ENCODE results near the gene PTPN20. TPM values are rescaled to one million over a fixed set of nuclear protein-coding genes. Genes with fewer than 3 reads are reported as not detected.
A peak's percentile ranks its signal among the peaks of the same experiment; 100 is the strongest.

PTPN20 gene
- total RNA-seq, 1 experiment from 2014 or later: not detected

DNA sequence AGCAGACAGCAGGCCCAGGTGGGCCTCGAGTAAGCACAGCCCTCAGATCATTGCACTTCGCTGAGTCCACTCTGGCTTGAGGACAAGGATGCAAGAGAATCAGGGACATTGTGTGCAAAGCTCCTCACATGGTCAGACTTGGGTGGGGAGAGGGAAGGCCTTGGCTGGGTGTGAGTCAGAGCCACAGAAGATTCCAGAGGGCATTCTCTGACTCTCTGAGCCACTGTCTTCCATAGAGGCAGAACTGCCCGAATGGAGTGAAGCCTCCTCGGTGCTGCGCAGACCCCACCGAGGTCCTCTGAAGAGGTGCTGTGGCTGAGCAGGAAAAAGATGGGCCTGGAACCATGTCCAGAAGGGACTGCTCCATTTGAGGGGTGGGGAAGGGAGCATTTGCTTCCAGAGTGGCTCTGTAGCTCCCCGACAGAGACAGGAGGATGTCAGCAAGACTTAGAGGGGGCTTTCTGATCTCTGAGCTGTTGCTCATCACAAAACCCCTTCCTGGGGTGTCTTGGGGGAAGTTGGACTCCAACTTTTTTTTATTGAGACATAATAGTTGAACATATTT lies 120.8 kb downstream of the PTPN20 start:
- DNase-seq (ENCODE audit: low read depth): peak; percentile 15

DNA sequence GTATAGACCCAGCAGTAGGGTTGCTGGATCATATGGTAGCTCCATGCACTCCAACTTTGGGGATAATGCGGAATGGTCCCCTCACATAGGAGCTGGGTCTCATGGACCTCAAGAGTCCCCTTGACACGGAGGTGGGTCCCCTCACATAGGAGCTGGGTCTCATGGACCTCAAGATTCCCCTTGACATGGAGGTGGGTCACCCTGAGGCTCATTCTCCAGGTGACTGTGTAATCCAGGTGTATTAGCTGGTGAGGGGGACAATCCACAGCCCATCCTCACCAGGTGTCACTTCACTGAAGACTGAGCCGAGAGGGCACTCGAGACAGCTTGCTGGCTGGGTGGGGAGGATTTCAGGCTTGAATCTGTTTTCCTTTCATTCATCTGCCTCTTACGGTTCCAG lies 121.9 kb downstream of the PTPN20 start:
- no peak for DNase-seq (ENCODE audit: low read depth)

DNA sequence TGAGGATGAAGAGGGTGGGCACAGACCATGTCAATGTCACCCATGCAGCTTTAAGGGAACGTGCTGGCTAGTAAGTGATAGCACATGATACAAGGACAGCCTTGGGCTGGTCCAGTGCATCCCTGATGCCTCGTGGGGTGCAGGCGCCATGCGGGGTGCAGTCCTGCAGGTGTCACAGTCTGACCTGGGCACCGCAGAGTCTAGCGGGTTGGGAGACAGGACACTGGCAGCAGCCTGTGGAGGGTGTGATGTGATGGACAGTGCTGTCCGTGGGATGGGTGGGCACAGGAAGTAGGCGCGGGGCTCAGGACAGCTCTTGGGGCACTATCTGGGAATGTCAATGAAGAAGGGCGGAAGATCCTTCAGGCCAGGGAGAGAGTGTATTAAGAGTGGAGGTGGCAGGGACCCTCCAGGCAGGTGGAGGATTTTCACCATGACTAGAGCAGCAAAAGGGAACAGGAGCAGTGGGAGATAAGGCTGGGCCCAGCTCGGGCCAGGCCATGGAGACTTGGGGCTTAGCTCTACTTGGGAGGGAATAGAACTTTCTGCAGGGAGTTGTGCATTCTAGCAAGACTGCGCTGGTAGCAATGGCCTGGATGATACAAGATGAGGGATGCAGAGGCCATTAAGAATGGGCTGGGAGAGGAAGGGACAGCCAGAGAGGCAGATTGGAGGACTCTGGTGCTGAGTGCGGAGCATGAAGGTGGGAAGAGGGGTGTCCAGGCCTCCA lies 122.5 kb downstream of the PTPN20 start:
- DNase-seq (ENCODE audit: low read depth): no peak

DNA sequence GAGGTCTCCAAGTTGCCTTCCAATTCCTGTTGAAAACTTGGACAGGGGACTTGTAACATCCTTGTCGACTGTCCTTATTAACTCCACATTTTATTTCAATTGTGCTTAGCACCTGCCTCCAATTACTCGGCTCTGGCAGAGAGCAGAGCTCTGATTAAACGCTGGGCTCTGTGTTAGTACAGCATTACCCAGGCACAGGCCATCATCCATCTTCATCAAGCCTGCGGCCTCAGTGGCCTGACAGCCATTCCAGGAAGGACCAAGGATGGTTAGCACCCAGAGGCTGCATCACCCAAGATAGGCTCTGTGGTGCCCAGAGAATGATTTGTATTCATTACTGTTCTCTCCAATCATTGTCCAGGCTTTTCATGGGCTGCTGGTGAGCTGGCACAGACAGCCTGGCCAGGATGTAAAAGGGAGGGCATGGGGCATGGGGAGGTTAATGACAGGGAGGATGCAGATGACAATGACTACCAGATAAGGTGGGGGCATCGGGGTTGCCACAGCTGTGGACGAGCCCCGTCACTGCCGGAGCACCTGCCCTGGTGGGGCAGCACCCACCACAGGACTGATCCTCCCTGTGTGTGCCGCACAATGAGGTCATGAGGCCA lies 123.3 kb downstream of the PTPN20 start:
- no peak for DNase-seq (ENCODE audit: low read depth)

DNA sequence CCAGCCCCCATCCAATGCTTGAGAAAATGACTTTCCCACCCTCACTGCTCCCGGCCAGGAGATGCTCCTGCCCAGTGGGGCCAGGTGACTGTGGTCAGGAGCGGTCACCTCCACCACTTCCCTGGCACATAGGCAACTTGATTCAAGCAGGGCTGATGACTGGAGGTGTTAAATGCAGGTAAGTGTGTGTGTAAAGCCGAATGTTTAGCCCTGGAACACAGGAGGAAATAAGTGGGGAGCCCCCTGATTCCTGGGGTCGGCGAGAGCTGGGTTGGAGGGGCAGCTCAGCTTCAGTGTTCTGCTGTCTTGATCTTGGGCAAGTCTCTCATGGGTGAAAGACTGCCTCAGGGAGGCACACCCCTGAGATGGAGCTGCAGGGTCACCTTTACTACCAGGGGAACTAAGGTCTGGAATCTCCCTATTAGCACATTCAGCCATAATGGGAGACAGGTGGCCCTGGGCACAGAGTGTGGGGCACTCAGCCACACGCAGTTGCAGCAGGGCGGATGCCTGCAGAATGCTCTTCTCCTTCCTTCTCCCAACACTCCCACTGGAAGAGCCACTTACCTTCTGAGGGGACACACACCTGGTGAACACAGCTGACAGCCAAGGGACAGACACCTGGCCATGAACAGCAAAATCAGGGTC lies 124.1 kb downstream of the PTPN20 start:
- no peak for DNase-seq (ENCODE audit: low read depth)

DNA sequence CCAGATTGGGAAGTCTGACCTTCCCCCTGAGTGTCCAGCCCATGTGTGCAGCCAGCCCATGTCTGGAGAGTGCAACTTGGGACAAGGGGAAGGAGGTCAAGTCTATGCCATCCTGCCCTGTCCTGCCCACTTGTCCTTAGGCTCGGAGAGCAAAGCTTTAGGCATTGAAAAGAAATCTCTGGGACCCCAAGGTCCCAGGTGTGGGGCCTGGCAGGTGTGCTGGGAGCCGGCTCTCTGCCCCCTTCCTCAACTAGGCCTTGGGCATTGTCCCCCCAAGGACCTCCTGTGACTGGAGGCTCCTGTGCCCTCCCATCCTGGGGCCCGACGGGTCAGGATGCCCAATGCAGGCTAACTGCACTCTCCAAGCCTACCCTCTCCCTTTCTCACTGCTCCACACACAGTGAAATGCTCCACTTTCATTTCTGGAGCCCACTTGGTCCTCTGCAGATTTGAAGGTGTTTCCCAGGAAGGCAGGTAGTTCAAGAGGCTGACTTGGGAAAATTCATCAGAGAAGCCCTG lies 124.7 kb downstream of the PTPN20 start:
- DNase-seq (ENCODE audit: low read depth): no peak

DNA sequence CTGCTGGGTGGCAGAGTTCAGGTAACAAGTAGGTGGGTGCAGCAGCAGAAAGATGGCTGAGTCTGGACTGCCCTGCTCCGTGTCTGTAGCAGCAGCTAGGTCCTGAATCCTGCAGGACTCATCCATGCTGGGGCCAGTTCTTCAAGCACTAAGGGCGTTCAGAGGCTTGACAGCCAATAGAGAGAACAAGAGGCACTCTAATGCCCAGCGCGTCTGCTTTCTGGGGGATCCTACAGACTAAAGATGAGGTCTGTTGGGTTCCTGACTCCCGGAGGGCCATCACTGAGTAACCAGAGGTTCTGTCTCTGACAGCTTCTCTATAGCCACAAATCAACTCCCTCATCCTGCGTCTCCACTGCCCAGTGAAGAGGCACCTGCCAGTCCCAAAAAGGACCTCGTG lies 125.5 kb downstream of the PTPN20 start:
- no peak for DNase-seq (ENCODE audit: low read depth)

DNA sequence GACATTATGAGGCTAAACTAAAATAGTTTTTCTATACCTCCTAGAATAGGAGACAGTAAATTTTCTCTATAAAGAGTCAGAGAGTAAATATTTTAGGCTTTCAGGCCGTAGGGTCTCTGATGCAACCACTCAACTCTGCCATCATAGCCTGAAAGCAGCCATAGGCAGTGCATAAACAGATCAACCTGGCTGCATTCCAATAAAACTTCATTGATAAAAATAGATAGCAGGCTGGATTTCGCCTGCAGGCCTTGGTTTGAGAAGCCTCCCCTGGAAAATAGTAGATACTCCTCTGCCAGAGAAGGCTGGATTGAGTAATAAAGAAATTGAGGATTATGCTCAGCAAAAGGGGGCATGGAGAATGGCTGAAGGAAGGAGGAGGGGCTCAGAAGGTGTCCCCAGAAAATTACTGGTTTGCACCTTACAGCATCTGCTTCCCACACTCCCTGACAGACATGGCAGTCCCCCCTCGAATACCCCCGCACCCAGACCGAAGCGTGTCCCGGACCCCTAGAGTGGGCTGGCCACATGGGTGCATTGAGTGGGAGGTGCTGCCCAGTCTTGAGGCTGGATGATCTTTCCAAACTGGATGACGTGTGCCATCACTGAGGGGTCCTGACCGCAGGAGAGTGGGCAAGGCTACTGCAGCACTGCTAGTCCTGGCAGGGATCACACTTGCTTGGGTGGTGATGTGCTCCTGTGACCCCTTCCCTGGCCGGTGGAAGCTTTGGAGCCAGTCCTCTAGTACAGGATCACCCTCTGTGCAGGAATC lies 126.6 kb downstream of the PTPN20 start:
- DNase-seq (ENCODE audit: low read depth): no peak

DNA sequence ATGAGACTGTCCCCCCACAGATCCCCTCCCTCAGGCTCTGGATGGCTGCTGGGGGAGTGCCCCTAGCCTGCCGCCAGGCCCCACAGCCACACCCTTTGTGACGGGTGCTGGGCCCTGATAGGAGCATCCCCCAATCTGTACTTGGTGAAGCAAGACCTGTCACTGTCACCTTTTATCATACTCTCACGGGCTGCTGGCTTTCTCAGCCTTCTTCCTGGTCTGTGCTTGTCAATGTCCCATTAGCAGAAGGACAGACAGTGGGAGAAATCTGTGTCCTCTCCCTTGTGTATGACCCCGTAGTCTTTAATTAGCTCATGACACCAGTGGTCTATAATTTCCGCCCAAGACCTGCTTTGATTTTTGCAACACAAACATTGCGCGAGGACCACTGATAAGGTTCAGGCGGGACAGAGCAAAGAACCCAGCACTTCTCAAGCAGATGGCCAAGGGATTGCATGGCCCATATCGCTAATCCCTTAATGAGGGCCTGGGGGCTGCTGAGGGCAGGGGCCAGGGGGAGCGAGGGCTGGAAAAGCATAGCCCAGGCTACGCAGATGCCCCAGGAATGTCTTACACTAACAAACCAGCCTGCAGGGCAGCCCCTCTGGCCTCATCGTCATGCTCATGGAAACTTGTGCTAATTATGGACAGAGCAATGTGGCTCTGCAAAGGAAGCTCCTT lies 127.8 kb downstream of the PTPN20 start:
- DNase-seq (ENCODE audit: low read depth): no peak

DNA sequence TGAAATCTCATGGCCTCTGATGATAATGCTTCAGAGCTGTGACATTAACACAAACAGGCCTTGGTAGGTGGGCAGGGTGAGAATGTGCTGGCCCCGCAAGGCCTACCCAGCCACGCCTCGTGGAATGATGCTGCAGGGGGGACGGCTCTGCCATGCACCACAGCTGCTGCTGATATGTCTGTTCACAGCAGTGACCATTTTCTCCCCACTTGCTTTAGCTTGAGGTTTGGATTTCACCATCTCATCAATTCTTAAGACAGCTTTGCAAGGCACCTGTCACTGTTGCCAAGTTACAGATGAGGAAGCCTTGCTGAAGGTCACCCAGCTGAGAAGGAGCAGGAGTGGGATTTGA lies 128.3 kb downstream of the PTPN20 start:
- no peak for DNase-seq (ENCODE audit: low read depth)

DNA sequence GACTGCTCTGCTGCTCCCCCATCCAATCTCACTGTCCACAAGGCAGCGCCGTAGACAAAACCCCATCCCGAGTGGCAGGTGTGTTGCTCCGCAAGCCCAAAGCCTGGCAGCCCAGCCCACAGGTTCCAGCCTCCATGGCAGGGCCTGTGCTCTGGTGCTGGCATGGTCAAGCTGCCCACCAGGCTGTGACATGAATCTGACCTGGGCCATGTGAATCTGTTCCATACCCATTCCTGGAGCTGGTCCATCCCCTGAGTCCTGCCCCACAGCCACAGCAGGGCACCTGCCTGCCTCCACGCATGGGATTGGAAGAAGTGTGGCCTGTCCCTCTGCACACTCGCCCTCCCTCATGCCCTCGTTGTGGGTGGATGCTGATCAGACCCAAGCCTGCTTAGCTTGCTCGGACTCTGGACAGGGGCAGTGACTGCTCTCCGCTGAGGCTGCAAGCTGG lies 128.8 kb downstream of the PTPN20 start:
- no peak for DNase-seq (ENCODE audit: low read depth)

DNA sequence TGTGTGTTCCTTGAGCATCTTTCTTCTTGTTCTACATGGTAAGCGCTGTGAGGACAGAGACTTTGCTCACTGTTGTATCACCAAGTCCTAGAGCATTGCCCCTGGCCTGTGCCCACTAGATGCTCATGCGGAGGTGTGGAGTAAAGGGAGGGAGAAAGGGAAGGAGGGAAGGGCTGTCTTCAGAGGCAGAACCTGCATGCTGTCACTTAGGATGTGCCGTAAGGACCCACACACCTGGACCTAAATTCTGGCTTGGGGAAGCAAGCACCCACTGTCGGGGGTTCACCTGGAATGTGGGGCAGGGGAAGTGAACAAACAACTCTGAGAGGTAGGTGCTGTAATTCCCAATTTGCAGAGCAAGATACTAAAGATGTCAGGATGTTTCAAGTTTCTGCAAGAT lies 129.5 kb downstream of the PTPN20 start:
- DNase-seq (ENCODE audit: low read depth): no peak

DNA sequence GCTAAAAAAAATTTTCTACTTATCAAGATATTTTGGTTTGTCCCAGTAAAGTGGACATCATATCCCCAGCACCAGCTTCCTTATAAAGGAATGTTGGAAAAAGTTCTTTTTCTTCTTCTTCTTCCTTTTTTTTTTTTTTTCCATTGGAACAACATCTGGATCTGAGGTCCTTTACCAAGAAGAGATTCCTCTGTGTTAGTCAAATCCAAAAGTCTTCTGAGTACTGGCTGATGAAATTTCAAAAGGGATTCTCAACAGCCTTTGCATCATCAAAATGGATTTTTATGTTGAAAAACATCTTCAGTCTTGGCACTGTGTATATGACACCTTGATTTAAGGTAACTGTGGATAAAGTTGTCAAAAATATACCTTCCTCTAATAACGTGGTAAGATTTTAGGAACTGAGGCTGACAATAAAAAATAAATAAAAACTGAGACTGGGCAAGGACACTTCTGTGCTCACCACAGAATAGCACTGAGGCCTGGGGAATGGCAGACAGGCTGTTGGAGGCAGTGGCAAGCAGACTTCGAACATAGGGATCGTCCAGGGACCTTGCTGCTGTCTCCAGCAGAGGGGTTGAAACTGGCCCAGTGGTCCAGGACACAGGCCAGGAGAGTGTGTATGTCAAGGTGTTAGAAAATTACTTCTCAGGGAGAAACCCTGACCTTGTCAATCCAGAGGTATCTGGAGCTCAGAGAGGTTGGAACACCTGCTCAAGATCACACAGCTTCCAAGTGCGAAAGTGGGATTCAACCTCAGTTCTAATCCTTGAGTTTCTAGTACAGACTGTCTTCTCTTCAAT lies 130.4 kb downstream of the PTPN20 start:
- DNase-seq (ENCODE audit: low read depth): no peak

DNA sequence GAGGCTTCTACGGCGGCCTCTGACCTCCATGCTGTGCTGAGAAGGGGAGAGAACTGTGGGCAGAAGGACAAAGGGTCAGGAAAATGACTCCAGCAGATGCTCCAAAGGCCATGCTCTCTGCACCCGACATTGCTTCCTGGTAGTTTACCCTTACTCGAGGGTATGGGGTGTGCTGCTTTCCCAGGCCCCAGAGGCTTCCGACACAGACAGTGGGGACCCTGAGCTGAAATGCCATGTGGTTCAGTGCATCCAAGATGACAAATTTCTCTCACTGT lies 130.9 kb downstream of the PTPN20 start:
- no peak for DNase-seq (ENCODE audit: low read depth)

DNA sequence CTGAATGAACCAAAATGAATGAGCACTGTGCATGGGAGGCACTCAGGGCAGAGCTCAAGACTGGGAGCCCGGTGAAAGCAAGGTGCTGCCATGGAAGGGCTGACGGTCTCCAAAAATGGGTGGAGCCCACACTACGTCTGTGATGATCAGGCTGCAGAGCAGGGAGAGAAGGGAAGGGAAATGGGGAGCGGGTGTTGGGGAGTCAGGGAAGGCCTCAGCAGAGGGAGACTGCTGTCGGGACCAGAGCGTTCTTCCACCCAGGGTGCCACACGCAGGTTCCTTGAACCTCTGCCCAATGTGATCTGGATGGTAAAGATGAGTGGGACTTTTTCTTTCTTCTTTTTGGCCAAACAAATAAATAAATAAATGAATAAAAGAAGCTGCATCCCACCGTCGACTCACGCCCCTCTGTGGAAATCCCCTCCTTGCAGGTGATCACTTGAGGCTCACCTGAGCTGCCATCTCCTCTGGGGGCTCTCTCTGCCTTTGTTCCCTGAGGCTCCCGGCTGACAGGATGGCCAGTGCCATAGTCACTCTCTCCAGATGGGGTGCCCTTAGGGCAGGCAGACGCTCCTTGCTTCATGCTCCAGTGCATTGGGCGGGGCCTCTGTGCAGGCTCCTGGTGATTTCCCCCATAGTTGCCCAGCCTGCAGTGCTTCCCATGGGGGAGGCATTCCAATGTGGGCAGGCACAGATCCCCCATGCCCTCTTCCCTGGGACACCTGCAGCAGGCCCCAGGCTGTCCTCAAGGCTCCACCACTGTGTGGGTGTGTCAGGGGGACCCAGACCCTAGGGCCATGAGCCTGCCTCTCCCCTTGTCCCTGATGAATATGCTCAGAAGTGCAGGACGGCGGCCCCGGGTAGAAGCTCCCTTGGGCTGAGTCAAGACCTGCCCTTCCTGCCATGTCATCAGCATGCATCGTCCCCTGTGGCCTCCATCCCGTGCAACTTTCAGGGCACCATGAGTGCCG lies 131.8 kb downstream of the PTPN20 start:
- DNase-seq (ENCODE audit: low read depth): no peak

DNA sequence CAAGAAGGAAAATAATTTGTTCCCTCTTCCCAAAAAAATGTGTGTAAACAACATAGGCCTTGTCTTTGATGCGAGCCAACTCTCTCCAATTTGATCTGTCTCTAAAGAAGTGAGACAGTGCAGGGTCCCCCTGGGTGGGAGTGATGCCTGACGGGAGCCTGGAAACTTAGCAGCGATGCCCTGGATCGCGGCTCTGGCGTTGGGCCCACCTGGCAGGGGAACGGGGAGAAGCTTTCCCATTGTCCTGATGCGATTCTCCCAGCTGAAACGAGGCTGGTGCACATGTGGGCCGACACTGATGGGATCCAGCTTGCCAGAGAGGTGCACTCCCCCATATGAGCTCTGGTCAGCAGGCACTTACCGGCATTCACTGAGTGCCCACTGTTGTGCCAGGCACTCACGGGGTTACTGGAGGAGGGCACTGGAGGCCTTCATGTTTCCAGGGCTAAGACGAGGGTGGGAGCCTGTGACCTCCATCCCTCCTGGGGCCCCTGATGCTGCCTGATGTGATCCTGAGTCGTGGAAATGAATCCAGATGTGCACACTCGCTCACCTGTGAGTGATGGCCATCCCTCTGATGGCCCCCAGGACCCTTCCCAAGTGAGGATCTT lies 132.8 kb downstream of the PTPN20 start:
- no peak for DNase-seq (ENCODE audit: low read depth)

DNA sequence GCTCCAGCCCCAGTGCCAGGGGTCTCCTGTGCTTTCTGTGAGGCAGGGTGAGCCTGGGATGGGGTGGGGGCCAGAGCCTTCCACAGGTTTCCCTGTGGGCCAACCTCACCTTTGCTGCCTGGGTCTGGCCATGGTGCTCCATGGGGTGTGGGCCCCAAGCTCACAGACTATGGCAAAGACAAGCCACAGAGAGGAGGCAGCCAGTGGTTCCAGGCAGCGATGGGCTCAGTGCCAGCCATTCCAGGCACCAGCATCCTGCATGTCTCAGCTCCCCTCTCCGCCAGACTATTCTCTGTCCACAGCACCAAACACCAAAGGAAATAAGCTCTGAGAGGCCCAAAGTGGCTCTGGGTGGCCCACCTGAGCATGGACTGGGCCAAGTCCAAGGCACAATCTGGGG lies 133.5 kb downstream of the PTPN20 start:
- no peak for DNase-seq (ENCODE audit: low read depth)

DNA sequence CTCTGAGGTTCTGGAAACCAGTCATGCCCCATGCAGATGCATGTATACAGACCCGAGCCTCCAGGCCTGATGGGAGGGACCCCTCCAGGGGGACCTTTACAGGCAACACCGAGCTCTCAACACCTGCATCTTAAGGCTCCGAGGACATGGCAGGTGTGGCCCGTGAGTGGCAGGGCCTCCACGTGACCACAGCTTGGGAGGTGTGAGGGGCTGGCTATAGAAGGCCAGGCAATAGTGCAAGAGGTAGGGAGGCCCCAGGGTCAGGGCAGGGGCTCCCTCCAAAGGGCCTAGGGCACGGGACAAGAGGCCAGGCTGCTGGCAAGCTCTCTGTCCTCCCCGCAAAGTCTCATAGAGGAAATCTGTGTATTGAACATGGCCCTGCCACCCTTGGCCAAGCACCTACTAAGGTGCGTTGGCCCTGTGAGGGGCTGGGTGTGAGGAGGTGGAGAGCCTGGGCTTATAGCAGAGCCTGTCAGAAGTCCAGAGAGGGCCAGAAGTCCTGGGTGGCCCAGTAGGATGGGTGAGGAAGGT lies 134.2 kb downstream of the PTPN20 start:
- no peak for DNase-seq (ENCODE audit: low read depth)
